Activated CD8-positive, alpha-beta memory T cell treated with anti-CD3 and anti-CD28 coated beads for 4 hours (primary cell): ENCODE measurements around the gene PTGER2.

ENCODE experiments used
- DNase-seq, 2 donors: peaks; one replicate each; pipeline ENCODE4 v3.0.0-alpha.2; 2020; ENCODE audit warnings: low read depth in 2 of 2

Gene PTGER2

GRCh38 chr14:52370406-52370935, 56.4 kb downstream of the PTGER2 start:
- DNase-seq = no peak

- DNase-seq = no peak
Measured at GRCh38 chr14:52377940-52378339, 63.8 kb downstream of the PTGER2 start.
